Activated CD4-positive, alpha-beta T cell treated with anti-CD3 and anti-CD28 coated beads, Interleukin-10, Interleukin-2, amounts not matched to agents 100 ng/mL and 50 ng/mL, durations not matched to agents 16 hours and 8 hours (primary cell): ENCODE results near the gene IFI30.

Source experiments
- DNase-seq: peaks from one replicate; pipeline ENCODE4 v3.0.0-alpha.2; 2020

Gene IFI30

DNA sequence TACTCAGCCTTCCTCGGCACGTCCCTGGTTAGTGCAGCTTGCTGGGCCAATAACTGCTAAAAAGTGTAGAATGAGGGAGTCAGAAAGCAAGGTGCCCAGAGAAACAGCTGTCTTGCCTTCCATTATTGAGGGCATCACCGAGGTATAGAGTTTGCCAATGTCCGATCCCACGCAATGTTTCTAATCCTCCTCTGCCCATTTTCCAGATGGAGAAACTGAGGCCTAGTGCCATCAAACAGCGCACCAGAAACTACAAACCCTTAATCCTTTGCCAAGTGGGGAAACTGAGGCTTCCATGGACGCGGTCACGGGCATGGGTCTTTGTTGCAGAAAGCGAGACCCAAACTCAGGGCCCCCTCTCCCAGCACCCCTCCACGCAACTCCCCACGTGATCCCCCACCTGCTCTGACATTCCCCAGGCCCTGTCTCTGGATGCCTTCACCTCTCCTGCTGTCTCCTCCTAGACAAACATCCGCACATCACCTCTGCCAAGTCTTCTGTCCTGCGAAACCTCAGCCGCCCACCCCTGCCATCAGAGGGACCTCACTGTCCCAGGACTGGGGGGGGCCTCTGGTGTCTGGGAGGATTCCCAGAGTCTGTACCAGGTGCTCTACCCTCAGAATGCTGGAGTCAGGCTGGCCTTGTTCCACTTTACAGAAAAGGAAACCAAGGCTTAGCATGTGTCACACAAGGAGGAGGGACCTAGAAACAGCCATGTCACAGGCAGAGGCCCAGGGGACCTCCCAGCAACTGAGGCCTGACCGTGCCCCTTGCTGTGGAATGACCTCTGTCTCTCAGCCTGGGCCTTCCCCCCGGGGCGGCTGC is 53.6 kb downstream of the IFI30 start:
- DNase-seq = no peak
